A673 (cell line): ENCODE results near the gene FILIP1. TPM values are rescaled to one million over a fixed set of nuclear protein-coding genes. Genes with fewer than 3 reads are reported as not detected.

Source experiments
- BruUV-seq: library from RNA; stranded (reverse); fragments of 400-500 nt; replicated peaks from 2 replicates; lab custom pipeline; 2021; lab: Mats Ljungman, UMichigan
- CTCF ChIA-PET: fragments of 300-600 bp; sonication (Branson Sonifier 250); formaldehyde crosslinking; loops from one replicate; lab custom pipeline; 2022; ENCODE audit warnings: antibody characterized with exemption; lab: Charles Lee
- POLR2A ChIA-PET: fragments of 300-600 bp; sonication (Branson Sonifier 250); formaldehyde crosslinking; loops from one replicate; lab custom pipeline; 2022; ENCODE audit warnings: antibody characterized with exemption; ENCODE audit not compliant: low non-redundant PET; lab: Charles Lee
- DNase-seq: peaks from one replicate; pipeline ENCODE4 v3.0.0-alpha.2; 2015; ENCODE audit warnings: low spot score
- H3K27ac ChIP-seq: fragments of 200-600 bp; sonication (generic); 2 replicates; pipeline ENCODE4 v1.5.1; 2016; ENCODE audit warnings: mixed run types, low read depth, mild to moderate bottlenecking, mixed read lengths, antibody characterized with exemption, low read length; ENCODE audit not compliant: poor library complexity, severe bottlenecking
- H3K27me3 ChIP-seq: fragments of 200-600 bp; sonication (generic); replicated peaks from 2 replicates; pipeline ENCODE4 v1.6.1; 2017; ENCODE audit warnings: mixed run types, low read depth, mild to moderate bottlenecking, mixed read lengths, antibody characterized with exemption, low read length; ENCODE audit not compliant: insufficient read depth, poor library complexity
- H3K36me3 ChIP-seq: fragments of 200-600 bp; sonication (generic); 2 replicates; pipeline ENCODE4 v1.6.1; 2016; ENCODE audit warnings: mixed run types, mild to moderate bottlenecking, mixed read lengths, antibody characterized with exemption, low read length; ENCODE audit not compliant: insufficient read depth, poor library complexity, severe bottlenecking
- H3K4me1 ChIP-seq: fragments of 200-600 bp; sonication (generic); 2 replicates; pipeline ENCODE4 v1.6.1; 2017; ENCODE audit warnings: mixed run types, mild to moderate bottlenecking, mixed read lengths, antibody characterized with exemption, low read length; ENCODE audit not compliant: insufficient read depth, poor library complexity, severe bottlenecking
- H3K4me3 ChIP-seq: fragments of 200-600 bp; sonication (generic); 2 replicates; pipeline ENCODE4 v1.5.1; 2016; ENCODE audit warnings: low read depth, mixed run types, mild to moderate bottlenecking, mixed read lengths, low read length; ENCODE audit not compliant: poor library complexity, severe bottlenecking
- H3K9me3 ChIP-seq: fragments of 200-600 bp; sonication (generic); 2 replicates; pipeline ENCODE4 v1.6.1; 2016; ENCODE audit warnings: mixed run types, low read depth, mild to moderate bottlenecking, mixed read lengths, antibody characterized with exemption, low read length; ENCODE audit not compliant: poor library complexity, severe bottlenecking
- CTCF ChIP-seq: fragments of 300-800, 200-600 bp; sonication (generic); conservative IDR thresholded peaks from 2 replicates; pipeline ENCODE4 v1.5.1; 2017; ENCODE audit warnings: low read depth, mild to moderate bottlenecking, antibody characterized with exemption, low read length, moderate library complexity, mixed read lengths
- EZH2 ChIP-seq: fragments of 200-600 bp; sonication (generic); IDR thresholded peaks from 2 replicates; pipeline ENCODE4 v1.6.1; 2017; ENCODE audit warnings: borderline replicate concordance, low read depth, mild to moderate bottlenecking, mixed read lengths, antibody characterized with exemption, low read length; ENCODE audit not compliant: poor library complexity, severe bottlenecking
- intact Hi-C: fragments of 100-400 bp; cut with micrococcal nuclease; formaldehyde crosslinking; loops from one replicate; pipeline ENCODE4 v1.10.0; 2022; ENCODE audit not compliant: unreplicated experiment
- total RNA-seq: library from RNA; stranded (reverse); gene quantifications from 2 replicates; pipeline ENCODE4 v1.2.3, GENCODE V29; 2021

The FILIP1 gene
- total RNA-seq, 1 experiment from 2014 or later: 0.32 TPM

DNA sequence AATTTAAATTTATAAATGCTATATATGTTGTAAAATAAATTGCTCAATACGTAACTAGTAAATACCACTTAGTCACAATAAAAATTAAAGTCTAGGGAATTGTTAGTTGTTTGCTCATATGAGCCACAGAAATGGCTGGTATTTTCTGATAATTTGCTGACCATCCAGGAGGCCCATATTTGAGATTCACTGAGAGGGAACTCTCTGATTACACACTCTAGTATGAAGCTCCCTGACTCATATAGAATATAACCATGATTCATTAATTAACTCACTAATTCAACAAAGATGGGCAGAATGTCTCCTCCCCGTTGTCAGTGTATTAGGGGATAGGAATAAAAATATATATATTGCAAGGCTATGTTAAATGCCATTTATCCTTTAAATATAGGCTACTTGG, 162.4 kb downstream of the FILIP1 start:
- Histone ChIP-seq H3K9me3 (no peaks in the 10 kb centered on the region), H3K4me1 (peaks cover 14% of the 10 kb centered on the region), H3K4me3 (no peak overlapping the region), H3K27ac (no peak overlapping the region), H3K27me3 (no peaks in the 10 kb centered on the region), H3K36me3 (no peaks in the 10 kb centered on the region)
- intact Hi-C loops: no loop called here
- no peak for TF ChIP-seq EZH2
- TF ChIP-seq CTCF: no peak
- ChIA-PET POLR2A (no interaction called here), CTCF (no interaction called here)
- BruUV-seq: no TSS peak
- DNase-seq: no peak

DNA sequence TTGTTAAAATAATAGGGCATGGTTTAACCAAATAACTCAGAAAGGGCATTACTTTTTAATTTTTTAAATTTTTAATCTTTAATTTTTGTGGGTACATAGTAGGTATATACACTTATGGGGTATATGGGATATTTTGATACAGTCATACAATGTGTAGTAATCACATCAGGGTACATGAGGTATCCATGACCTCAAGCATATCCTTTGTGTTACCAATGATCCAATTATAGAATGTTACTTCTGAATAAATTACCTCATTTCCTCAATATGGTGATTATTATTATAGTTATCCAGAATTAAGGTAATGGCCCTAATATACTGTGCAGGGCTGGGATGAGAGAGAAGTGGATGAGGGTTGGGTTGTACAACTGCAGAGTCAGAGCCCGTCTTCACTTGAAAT, 163.9 kb downstream of the FILIP1 start:
- DNase-seq: no peak
- Histone ChIP-seq H3K36me3 (no peaks in the 10 kb centered on the region), H3K27ac (no peak overlapping the region), H3K9me3 (no peaks in the 10 kb centered on the region), H3K27me3 (no peaks in the 10 kb centered on the region), H3K4me1 (peaks cover 7% of the 10 kb centered on the region), H3K4me3 (no peak overlapping the region)
- intact Hi-C loops: no loop called here
- no TSS peak for BruUV-seq
- CTCF ChIA-PET: no interaction called here
- POLR2A ChIA-PET: no interaction called here
- no peak for TF ChIP-seq EZH2

GRCh38 chr6:75327807-75328206, 165.8 kb downstream of the FILIP1 start:
- intact Hi-C loops: no loop called here
- no peaks in the 10 kb centered on the region for H3K4me1 ChIP-seq
- no peak for DNase-seq
- TF ChIP-seq EZH2 (no peak), CTCF (no peak)
- no peak overlapping the region for H3K27ac ChIP-seq
- BruUV-seq: no TSS peak
- H3K27me3 ChIP-seq: no peaks in the 10 kb centered on the region
- CTCF ChIA-PET: no interaction called here
- no peak overlapping the region for H3K4me3 ChIP-seq
- H3K36me3 ChIP-seq: no peaks in the 10 kb centered on the region
- no peaks in the 10 kb centered on the region for H3K9me3 ChIP-seq
- POLR2A ChIA-PET: no interaction called here

GRCh38 chr6:75326557-75327258, 166.9 kb downstream of the FILIP1 start:
- ChIA-PET CTCF (no interaction called here), POLR2A (interaction anchor here (0.6 kb wide), 1 partner anchor 89 kb away, joined by 10 read pairs; no protein-coding TSS in a partner anchor)
- no peak for DNase-seq
- intact Hi-C loops: no loop called here
- Histone ChIP-seq H3K27me3 (no peaks in the 10 kb centered on the region), H3K4me1 (no peaks in the 10 kb centered on the region), H3K27ac (no peak overlapping the region), H3K4me3 (no peak overlapping the region), H3K36me3 (no peaks in the 10 kb centered on the region), H3K9me3 (no peaks in the 10 kb centered on the region)
- no TSS peak for BruUV-seq
- TF ChIP-seq EZH2 (no peak), CTCF (no peak)
